Measurements from ENCODE around the gene ARHGEF4. TPM values are rescaled to one million over a fixed set of nuclear protein-coding genes. Genes with fewer than 3 reads are reported as not detected.
A peak's percentile ranks its signal among the peaks of the same experiment; 100 is the strongest.

ARHGEF4 gene
- total RNA-seq, 1 donor from 2014 or later: 4.8 TPM

DNA sequence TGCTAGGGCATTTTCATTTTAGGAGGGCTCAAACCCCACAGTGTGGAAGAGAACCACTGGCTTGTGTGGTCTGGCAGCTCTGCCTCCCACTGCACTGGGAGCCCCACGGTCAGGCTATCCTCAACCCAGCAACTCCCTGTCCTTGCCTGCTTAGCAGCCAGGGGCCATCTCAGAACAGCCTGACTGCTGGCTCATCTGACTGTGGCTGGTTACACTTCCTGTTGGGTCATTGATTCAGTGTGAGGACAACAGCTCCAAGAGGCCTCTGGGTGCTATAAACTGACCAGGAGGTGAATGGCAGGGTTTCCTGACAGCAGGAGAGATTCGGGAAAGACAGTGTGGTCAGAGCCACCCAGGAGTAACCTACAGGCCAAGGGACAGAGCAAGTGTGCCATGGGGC lies 41.3 kb upstream of the ARHGEF4 start:
- Histone ChIP-seq H3K4me2 (ENCODE audit: low read length) (no peak overlapping the region), H3K4me1 (ENCODE audit: insufficient read depth, low read length) (peaks cover 7% of the 10 kb centered on the region), H3K79me2 (ENCODE audit: insufficient read depth, low read length) (no peaks in the 10 kb centered on the region), H2AFZ (ENCODE audit: low read depth, low read length) (no peak overlapping the region), H3K9ac (ENCODE audit: low read length) (no peak overlapping the region), H3K36me3 (ENCODE audit: insufficient read depth, low read length) (no peaks in the 10 kb centered on the region), H4K20me1 (ENCODE audit: insufficient read depth, low read length) (no peaks in the 10 kb centered on the region), H3K9me3 (ENCODE audit: insufficient read depth, low read depth, low read length) (no peaks in the 10 kb centered on the region), H3K27me3 (ENCODE audit: insufficient read depth, low read length) (peaks cover 2% of the 10 kb centered on the region), H3K4me3 (ENCODE audit: insufficient read depth, low read depth, low read length) (no peak overlapping the region), H3K27ac (ENCODE audit: low read depth, low read length) (no peak overlapping the region)
- H3K27me3 Mint-ChIP-seq (ENCODE audit: low read depth, unreplicated experiment): peaks cover 18% of the 10 kb centered on the region
- no peak overlapping the region for H3K27ac Mint-ChIP-seq (ENCODE audit: unreplicated experiment)
- DNase-seq (ENCODE audit: low read depth) (no peak), FAIRE-seq (no peak)
- H3K36me3 Mint-ChIP-seq (ENCODE audit: low read depth, unreplicated experiment): no peaks in the 10 kb centered on the region
- H3K4me3 Mint-ChIP-seq (ENCODE audit: unreplicated experiment): no peak overlapping the region
- no peak for TF ChIP-seq EZH2 (IDR thresholded peaks at IDR 0.05; ENCODE audit: insufficient read depth, low read length)
- TF ChIP-seq, protein P1, sequence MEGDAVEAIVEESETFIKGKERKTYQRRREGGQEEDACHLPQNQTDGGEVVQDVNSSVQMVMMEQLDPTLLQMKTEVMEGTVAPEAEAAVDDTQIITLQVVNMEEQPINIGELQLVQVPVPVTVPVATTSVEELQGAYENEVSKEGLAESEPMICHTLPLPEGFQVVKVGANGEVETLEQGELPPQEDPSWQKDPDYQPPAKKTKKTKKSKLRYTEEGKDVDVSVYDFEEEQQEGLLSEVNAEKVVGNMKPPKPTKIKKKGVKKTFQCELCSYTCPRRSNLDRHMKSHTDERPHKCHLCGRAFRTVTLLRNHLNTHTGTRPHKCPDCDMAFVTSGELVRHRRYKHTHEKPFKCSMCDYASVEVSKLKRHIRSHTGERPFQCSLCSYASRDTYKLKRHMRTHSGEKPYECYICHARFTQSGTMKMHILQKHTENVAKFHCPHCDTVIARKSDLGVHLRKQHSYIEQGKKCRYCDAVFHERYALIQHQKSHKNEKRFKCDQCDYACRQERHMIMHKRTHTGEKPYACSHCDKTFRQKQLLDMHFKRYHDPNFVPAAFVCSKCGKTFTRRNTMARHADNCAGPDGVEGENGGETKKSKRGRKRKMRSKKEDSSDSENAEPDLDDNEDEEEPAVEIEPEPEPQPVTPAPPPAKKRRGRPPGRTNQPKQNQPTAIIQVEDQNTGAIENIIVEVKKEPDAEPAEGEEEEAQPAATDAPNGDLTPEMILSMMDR (IDR thresholded peaks at IDR 0.05; ENCODE audit: insufficient read depth, low read depth, low read length): no peak
- H3K9me3 Mint-ChIP-seq (ENCODE audit: unreplicated experiment): no peaks in the 10 kb centered on the region
- peaks cover 12% of the 10 kb centered on the region for H3K4me1 Mint-ChIP-seq (ENCODE audit: low read depth, unreplicated experiment)

DNA sequence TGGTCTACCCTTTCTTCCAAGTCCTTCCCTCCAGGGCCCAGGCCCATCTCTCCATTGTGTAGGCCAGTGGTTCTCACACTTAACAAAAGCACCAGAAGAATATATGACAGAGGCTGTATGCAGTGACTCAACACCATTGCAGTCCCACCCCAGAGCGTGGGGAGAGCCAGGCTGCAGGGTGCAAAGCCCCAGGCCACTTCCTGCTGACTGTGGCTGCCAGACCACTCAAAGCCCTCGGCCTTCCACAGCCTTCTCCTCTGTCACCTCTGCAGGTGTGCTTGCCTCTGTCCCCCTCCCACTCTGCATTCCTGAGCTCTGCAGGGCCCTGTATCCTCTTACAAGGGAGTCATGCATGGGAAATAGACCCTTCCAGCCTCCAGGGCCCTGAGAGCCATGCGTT lies 40.4 kb upstream of the ARHGEF4 start:
- Histone ChIP-seq H4K20me1 (ENCODE audit: insufficient read depth, low read length) (no peaks in the 10 kb centered on the region), H3K9me3 (ENCODE audit: insufficient read depth, low read depth, low read length) (no peaks in the 10 kb centered on the region), H3K27me3 (ENCODE audit: insufficient read depth, low read length) (peaks cover 4% of the 10 kb centered on the region), H3K36me3 (ENCODE audit: insufficient read depth, low read length) (no peaks in the 10 kb centered on the region), H3K4me3 (ENCODE audit: insufficient read depth, low read depth, low read length) (no peak overlapping the region), H3K4me2 (ENCODE audit: low read length) (no peak overlapping the region), H3K9ac (ENCODE audit: low read length) (no peak overlapping the region), H3K4me1 (ENCODE audit: insufficient read depth, low read length) (peaks cover 7% of the 10 kb centered on the region), H3K79me2 (ENCODE audit: insufficient read depth, low read length) (no peaks in the 10 kb centered on the region), H3K27ac (ENCODE audit: low read depth, low read length) (no peak overlapping the region), H2AFZ (ENCODE audit: low read depth, low read length) (no peak overlapping the region)
- FAIRE-seq (no peak), DNase-seq (ENCODE audit: low read depth) (no peak)
- peaks cover 20% of the 10 kb centered on the region for H3K27me3 Mint-ChIP-seq (ENCODE audit: low read depth, unreplicated experiment)
- no peaks in the 10 kb centered on the region for H3K9me3 Mint-ChIP-seq (ENCODE audit: unreplicated experiment)
- no peak overlapping the region for H3K27ac Mint-ChIP-seq (ENCODE audit: unreplicated experiment)
- H3K4me1 Mint-ChIP-seq (ENCODE audit: low read depth, unreplicated experiment): peaks cover 12% of the 10 kb centered on the region
- no peak for TF ChIP-seq EZH2 (IDR thresholded peaks at IDR 0.05; ENCODE audit: insufficient read depth, low read length)
- TF ChIP-seq, protein P1 (IDR thresholded peaks at IDR 0.05; ENCODE audit: insufficient read depth, low read depth, low read length): no peak
- H3K4me3 Mint-ChIP-seq (ENCODE audit: unreplicated experiment): peak overlapping the region; percentile 54
- H3K36me3 Mint-ChIP-seq (ENCODE audit: low read depth, unreplicated experiment): no peaks in the 10 kb centered on the region

DNA sequence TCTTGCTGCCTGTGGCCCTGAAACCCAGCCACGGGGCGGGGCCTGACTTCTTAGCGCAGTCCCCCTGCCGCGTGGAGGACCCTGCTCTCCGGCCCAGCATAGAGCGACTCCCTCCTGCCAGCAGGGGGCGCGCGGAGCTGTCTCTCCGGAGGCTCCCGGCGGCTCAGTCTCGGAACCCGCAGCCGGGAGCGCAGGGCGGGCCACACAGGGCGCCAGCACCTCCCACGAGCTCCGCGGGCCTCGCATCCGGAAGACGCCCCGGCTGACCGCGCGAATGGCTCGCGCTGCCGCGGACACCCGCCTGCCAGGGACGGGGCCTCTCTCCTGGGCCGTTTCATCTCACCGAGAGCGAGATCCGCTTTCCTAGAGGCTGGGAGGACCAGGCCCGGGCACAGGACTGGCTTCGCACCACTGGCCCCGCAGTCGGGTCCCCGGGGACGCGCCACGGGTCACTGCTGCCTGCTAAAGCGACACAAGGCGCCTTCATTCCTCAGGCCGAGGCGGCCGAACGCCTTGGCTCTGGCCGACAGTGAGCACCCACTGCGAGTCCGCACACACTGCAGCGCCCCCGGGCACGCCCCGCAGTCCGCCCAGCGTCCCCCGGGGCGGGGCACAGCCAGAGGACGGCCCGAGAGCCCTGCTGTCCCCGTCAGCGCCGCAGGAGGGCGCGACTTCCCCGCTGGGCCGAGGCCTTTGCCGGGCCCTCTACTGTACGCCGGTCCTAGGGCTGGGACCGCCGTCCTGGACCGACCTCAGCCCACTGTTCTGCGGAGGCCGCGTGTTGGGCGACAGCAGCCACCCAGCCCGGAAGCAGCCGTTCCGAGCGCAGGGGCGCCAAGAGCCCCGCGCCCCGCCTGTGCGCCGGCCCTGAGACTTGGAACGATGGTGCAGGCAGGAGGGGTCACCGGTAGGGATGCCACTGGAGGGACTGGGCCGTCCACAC lies 39.0 kb upstream of the ARHGEF4 start:
- Histone ChIP-seq H4K20me1 (ENCODE audit: insufficient read depth, low read length) (no peaks in the 10 kb centered on the region), H3K27ac (ENCODE audit: low read depth, low read length) (peak overlapping the region; percentile 80), H3K9ac (ENCODE audit: low read length) (peak overlapping the region; percentile 88), H3K36me3 (ENCODE audit: insufficient read depth, low read length) (no peaks in the 10 kb centered on the region), H3K9me3 (ENCODE audit: insufficient read depth, low read depth, low read length) (no peaks in the 10 kb centered on the region), H3K27me3 (ENCODE audit: insufficient read depth, low read length) (peaks cover 5% of the 10 kb centered on the region), H3K4me3 (ENCODE audit: insufficient read depth, low read depth, low read length) (peak overlapping the region; percentile 74), H3K4me2 (ENCODE audit: low read length) (peak overlapping the region; percentile 99), H2AFZ (ENCODE audit: low read depth, low read length) (peak overlapping the region; percentile 100), H3K79me2 (ENCODE audit: insufficient read depth, low read length) (no peaks in the 10 kb centered on the region), H3K4me1 (ENCODE audit: insufficient read depth, low read length) (peaks cover 7% of the 10 kb centered on the region)
- no peaks in the 10 kb centered on the region for H3K9me3 Mint-ChIP-seq (ENCODE audit: unreplicated experiment)
- peak overlapping the region; percentile 62 for H3K4me3 Mint-ChIP-seq (ENCODE audit: unreplicated experiment)
- DNase-seq (ENCODE audit: low read depth): peak; percentile 56
- H3K27ac Mint-ChIP-seq (ENCODE audit: unreplicated experiment): no peak overlapping the region
- peaks cover 23% of the 10 kb centered on the region for H3K27me3 Mint-ChIP-seq (ENCODE audit: low read depth, unreplicated experiment)
- peaks cover 12% of the 10 kb centered on the region for H3K4me1 Mint-ChIP-seq (ENCODE audit: low read depth, unreplicated experiment)
- no peak for FAIRE-seq
- TF ChIP-seq, protein P1 (IDR thresholded peaks at IDR 0.05; ENCODE audit: insufficient read depth, low read depth, low read length): peak; percentile 56
- TF ChIP-seq EZH2 (IDR thresholded peaks at IDR 0.05; ENCODE audit: insufficient read depth, low read length): no peak
- H3K36me3 Mint-ChIP-seq (ENCODE audit: low read depth, unreplicated experiment): no peaks in the 10 kb centered on the region

Measured in astrocyte (in vitro differentiated cells and primary cell).